Stomach smooth muscle (tissue), 2 donors: ENCODE results near the gene POR.
A peak's percentile ranks its signal among the peaks of the same experiment; 100 is the strongest.
"Not testable (repeated sequence)": the region's sequence is repeated elsewhere in the genome, so short reads cannot be mapped to it uniquely, and the experiment has no call there.

Experiments
- H3K27ac ChIP-seq: one replicate; pipeline ENCODE4 v1.7.0; 2013; ENCODE audit warnings: mild to moderate bottlenecking, low read length, inconsistent platforms
- H3K27me3 ChIP-seq, 2 donors: one replicate each; pipeline ENCODE4 v1.7.0; 2013; ENCODE audit warnings: low read length in 2 of 2; ENCODE audit not compliant: insufficient read depth in 2 of 2, control insufficient read depth in 1 of 2
- H3K36me3 ChIP-seq, 2 donors: one replicate each; pipeline ENCODE4 v1.7.0; 2013; ENCODE audit warnings: low read length in 2 of 2; ENCODE audit not compliant: control insufficient read depth in 2 of 2, insufficient read depth in 2 of 2
- H3K4me1 ChIP-seq: one replicate; pipeline ENCODE4 v1.7.0; 2013; ENCODE audit warnings: low read length; ENCODE audit not compliant: control insufficient read depth, insufficient read depth
- H3K4me3 ChIP-seq, 2 donors: one replicate each; pipeline ENCODE4 v1.7.0; 2013; ENCODE audit warnings: low read length in 2 of 2
- H3K9ac ChIP-seq, 2 donors: one replicate each; pipeline ENCODE4 v1.7.0; 2013; ENCODE audit warnings: low read length in 2 of 2, mild to moderate bottlenecking in 1 of 2
- H3K9me3 ChIP-seq, 2 donors: one replicate each; pipeline ENCODE4 v1.7.0; 2013; ENCODE audit warnings: low read length in 2 of 2; ENCODE audit not compliant: control insufficient read depth in 2 of 2
- donor health status: healthy.
- donor health status: Pancreatic carcinoma.

Gene POR

DNA sequence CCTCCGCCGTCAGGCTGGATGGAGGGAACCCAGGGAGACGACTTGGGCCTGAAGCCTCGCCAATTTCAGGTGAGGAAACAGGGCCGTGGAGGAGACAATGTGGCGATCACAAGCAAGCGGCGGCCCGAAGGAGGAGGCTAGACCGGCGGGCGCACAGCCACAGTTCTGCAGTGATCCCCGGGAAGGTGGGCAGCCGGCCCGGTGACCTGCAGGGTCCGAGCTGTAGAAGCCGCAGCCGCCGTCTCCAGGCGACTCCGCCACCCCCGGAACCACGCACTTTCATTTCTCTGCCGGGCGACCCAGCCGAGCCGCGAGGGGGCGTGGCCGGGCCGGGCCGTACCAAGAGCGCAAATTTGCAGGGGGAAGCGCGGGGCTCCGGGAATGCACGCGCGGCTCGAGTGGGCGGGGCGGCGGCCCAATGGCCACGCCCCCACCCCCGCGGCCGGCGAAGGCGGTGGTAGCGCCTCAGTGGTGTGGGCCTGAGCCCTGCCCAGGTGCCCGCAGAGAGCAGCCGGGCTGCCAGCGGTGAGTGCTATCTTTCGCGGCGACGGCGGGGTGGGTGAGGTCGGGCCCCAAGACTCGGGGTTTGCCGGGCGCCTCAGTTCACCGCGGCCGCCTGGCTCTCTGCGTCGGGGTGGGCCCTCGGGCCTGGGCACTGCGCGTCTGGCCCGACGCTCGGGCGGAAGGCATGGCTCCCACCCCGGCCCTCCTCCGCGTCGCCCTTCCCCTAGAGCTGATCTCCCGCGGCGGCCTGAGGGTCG is at the start of gene POR:
Gene POR (plus strand): TSS at position 501 of the 761 bp plus-strand sequence. CDS start 38,847 bp downstream, outside the sequence.
- Histone ChIP-seq H3K36me3 (no peaks in the 10 kb centered on the region), H3K27ac (peak within 1 kb of the TSS; percentile 74), H3K9ac (peak within 1 kb of the TSS; percentile 87 to 96), H3K27me3 (no peaks in the 10 kb centered on the region), H3K4me1 (peaks cover 22% of the 10 kb centered on the region), H3K4me3 (peak within 1 kb of the TSS; percentile 96 to 97), H3K9me3 (no peaks in the 10 kb centered on the region)

DNA sequence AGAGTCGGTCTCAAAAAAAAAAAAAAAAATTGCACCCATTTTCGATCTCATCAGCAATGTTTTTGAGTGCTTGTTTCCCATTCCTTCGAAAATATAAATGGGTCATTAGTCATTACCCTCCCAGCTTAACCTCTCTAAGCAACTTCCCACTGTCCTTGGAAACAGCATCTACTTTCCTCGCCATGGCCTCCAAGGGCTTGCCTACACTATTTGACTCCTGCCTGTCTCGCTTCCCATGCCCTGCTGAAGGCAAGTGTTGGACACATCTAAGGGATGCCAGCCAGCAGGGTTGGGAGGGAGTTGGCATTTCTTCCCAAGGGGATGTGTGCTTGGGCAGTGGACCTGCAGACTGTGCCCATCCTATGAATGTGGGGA is 48.9 kb upstream of the POR start:
- H3K9me3 ChIP-seq = no peaks in the 10 kb centered on the region
- no peak overlapping the region for H3K9ac ChIP-seq
- H3K27me3 ChIP-seq = no peaks in the 10 kb centered on the region
- H3K27ac ChIP-seq = no peak overlapping the region
- H3K36me3 ChIP-seq = no peaks in the 10 kb centered on the region
- H3K4me1 ChIP-seq = peaks cover 7% of the 10 kb centered on the region
- H3K4me3 ChIP-seq = no peak overlapping the region

DNA sequence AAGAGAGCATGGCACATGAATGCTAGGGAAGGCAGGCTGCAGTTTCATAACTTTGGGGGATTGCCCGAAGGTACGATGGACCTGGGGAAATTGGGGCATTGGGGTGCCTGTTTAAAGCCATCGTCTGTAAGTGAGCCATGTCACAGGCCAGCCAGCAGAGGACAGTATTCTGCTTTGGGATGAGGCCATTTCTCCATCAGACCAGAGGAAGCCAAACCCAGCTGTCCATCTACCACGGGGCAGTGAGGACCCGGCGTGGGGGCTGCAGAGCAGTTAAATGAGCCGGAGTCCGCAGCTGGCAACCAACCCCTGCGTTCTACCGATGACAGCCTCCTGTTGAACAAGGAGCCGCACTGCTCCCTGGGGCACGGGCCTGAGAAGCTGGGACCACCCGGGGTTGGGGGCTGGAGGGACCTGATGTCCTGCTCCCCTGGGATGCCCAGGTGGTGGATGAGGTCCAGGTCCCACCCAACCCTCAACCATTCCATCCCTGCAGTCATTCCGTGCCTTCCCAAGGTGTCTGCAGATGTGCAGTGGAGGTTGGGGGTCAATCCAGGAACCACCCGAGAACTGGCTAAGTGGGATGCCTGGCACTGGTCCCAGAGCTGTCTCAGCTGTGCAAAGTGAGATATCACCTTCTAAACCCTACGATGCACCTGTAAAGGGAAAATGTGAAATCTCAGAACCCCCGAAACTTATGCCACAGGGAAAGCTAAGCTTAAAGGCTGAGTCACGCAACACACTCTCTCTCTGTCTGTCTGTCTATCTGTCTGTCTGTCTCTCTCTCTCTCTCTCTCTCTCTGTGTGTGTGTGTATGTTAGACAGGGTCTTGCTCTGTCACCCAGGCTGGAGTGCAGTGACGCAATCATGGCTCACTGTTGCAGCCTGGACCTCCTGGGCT is 48.2 kb upstream of the POR start:
- Histone ChIP-seq H3K9ac (no peak overlapping the region), H3K4me1 (peaks cover 7% of the 10 kb centered on the region), H3K27ac (no peak overlapping the region), H3K36me3 (no peaks in the 10 kb centered on the region), H3K9me3 (no peaks in the 10 kb centered on the region), H3K4me3 (no peak overlapping the region), H3K27me3 (no peaks in the 10 kb centered on the region)

DNA sequence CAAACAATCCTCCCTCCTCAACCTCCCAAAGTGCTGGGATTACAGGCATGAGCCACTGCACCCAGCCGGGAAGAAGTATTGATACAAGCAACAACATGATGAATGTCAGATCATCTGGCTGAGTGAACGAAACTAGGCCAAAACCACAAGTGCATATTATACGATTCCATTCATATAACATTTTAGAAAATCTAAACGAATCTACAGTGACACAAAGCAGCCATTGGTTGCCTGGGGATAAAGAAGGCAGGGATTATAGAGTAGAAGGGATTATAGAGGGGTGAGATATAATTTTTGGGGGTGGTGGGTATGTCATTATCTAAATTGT is 47.6 kb upstream of the POR start:
- Histone ChIP-seq H3K9me3 (no peaks in the 10 kb centered on the region), H3K36me3 (no peaks in the 10 kb centered on the region), H3K4me1 (peaks cover 12% of the 10 kb centered on the region), H3K9ac (no peak overlapping the region), H3K27ac (no peak overlapping the region), H3K4me3 (no peak overlapping the region), H3K27me3 (no peaks in the 10 kb centered on the region)

DNA sequence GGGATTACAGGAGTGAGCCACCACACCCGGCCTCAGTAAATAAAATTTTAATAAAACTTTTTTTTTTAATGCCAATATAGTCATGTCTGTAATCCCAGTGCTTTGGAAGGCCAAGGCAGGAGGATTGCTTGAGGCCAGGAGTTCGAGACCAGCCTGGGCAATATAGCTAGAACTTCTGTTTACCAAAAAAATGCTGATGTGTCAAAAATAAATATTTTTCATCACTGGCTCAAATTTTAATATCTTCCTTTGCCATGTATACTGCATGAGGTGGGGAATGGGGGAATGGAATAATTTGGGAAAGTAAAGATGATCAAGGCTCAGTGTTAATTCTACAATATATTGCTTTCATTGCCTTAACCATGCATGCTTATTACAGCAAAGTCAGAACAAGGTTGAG is 46.8 kb upstream of the POR start:
- Histone ChIP-seq H3K4me1 (peaks cover 13% of the 10 kb centered on the region), H3K36me3 (no peaks in the 10 kb centered on the region), H3K9me3 (no peaks in the 10 kb centered on the region), H3K4me3 (no peak overlapping the region), H3K9ac (no peak overlapping the region), H3K27ac (no peak overlapping the region), H3K27me3 (no peaks in the 10 kb centered on the region)

DNA sequence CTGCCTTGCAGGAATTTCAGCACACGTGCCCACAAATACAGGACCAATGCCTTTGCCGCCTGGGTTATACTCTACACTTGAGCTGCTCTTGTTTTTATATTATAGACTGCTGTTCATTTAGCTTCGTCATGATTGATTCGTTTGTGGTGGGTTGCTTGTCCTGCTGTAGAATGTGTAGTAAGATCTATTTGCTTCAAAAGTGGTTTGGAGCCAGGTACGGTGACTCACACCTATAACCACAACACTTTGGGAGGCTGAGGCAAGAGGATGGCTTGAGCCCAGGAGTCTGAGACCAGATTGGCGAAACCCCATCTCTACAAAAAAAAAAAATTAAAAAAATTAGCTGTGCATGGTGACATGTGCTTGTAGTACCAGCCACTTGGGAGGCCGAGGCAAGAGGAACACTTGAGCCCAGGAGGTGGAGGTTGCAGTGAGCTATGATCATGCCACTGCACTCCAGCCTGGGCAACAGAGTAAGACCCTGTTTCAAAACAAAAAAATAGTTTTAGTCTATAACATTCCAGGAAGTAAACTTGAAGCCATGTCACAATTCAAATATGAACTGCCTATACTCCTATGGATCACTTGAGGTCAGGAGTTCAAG is 45.1 kb upstream of the POR start:
- Histone ChIP-seq H3K9me3 (no peaks in the 10 kb centered on the region), H3K4me3 (no peak overlapping the region), H3K4me1 (peaks cover 13% of the 10 kb centered on the region), H3K27me3 (no peaks in the 10 kb centered on the region), H3K36me3 (no peaks in the 10 kb centered on the region), H3K9ac (no peak overlapping the region), H3K27ac (no peak overlapping the region)

DNA sequence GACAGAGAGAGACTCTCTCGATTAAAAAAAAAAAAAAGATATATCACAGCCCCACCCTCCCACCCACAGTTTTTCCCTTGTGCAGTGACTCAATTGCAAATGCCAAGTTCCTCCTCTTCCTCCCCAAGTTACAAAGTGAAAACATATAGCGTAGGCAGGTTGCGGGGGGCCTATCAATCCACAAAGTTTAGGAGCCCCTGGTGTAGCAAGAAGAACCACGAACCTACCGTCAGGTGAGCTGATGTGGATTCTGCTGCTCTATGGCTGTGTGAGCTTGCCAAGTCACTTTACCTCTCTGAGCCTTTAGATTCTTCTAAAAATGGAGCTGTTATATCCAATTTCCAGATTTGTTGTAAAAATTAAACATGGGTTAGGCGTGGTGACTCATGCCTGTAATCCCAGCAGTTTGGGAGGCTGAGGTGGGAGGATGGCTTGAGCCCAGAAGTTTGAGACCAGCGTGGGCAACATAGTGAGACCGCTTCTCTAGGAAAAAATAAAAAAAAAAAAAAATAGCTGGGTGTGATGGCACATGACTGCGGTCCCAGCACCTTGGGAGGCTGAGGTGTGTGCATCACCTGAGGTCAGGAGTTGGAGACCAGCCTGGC is 44.3 kb upstream of the POR start:
- H3K27me3 ChIP-seq = no peaks in the 10 kb centered on the region
- H3K9ac ChIP-seq = no peak overlapping the region
- no peaks in the 10 kb centered on the region for H3K9me3 ChIP-seq
- H3K36me3 ChIP-seq = no peaks in the 10 kb centered on the region
- no peak overlapping the region for H3K4me3 ChIP-seq
- peaks cover 13% of the 10 kb centered on the region for H3K4me1 ChIP-seq
- no peak overlapping the region for H3K27ac ChIP-seq

DNA sequence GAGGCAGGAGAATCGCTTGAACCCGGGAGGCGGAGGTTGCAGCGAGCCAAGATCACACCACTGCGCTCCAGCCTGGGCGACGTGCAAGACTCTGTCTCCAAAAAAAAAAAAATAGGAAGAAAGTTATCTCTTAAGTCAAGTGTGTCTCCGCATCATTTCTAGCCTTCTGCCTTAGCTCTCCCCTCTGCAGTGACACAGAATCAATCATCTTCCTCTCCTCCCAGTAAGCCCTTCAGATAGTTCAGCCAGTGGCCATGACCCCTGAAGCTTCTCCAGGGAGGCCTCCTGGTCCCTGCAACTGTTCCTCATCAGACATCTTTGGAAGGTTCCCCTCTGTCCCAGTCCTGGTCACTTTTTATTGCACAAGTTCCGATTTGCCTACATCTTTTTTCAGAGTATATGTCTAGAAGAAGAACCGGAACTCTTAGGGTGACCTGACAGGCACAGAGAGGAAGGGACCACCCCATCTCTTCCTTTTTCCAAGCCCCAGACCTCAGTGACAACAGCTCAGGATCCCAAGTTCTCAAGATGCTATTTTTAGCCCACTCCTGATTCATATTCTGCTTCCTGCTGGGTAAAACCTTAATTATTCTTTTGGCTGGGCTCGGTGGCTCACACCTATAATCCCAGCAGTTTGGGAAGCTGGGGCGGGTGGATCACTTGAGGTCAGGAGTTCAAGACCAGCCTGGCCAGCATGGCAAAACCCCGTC is 42.7 kb upstream of the POR start:
- no peaks in the 10 kb centered on the region for H3K36me3 ChIP-seq
- H3K4me3 ChIP-seq = no peak overlapping the region
- H3K27ac ChIP-seq = no peak overlapping the region
- H3K4me1 ChIP-seq = peaks cover 6% of the 10 kb centered on the region
- H3K9me3 ChIP-seq = no peaks in the 10 kb centered on the region
- H3K27me3 ChIP-seq = no peaks in the 10 kb centered on the region
- no peak overlapping the region for H3K9ac ChIP-seq

DNA sequence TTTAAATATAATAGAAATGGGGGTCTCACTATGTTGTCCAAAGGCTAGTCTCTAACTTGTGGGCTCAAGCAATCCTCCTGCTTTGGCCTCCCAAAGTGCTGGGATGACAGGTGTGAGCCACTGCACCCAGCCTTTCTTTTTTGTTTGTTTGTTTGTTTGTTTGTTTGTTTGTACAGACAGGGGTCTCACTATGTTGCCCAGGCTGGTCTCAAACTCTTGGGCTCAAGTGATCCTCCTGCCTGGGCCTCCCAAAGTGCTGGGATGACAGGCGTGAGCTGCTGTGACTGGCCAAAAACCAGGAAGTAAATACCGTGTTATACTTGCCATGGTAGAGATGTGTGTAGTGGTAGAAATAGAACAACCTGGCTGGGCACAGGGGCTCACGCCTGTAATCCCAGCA is 40.8 kb upstream of the POR start:
- peaks cover 16% of the 10 kb centered on the region for H3K4me1 ChIP-seq
- not testable (repeated sequence) for H3K9ac ChIP-seq, H3K27ac ChIP-seq, H3K4me3 ChIP-seq, H3K36me3 ChIP-seq, H3K9me3 ChIP-seq, H3K27me3 ChIP-seq
